GM12891 (cell line): Measurements from ENCODE around the gene SLC8A3.
A peak's percentile ranks its signal among the peaks of the same experiment; 100 is the strongest.

ENCODE experiments used
- DNase-seq: peaks from one replicate; pipeline ENCODE4 v3.0.0; 2011; ENCODE audit warnings: low spot score; ENCODE audit not compliant: insufficient read length
- FAIRE-seq: peaks from 2 replicates; lab custom pipeline; 2011; peaks lifted over from hg19 to GRCh38; lab: Jason Lieb, UNC
- PAX5 ChIP-seq: IDR thresholded peaks from 2 replicates; pipeline ENCODE4 v1.6.1; 2011; ENCODE audit warnings: low read length, moderate library complexity, mild to moderate bottlenecking; ENCODE audit not compliant: insufficient read depth, severe bottlenecking
- POLR2A ChIP-seq: IDR thresholded peaks from 2 replicates; pipeline ENCODE4 v1.6.1; 2011; ENCODE audit warnings: low read depth, low read length, control low read depth
- POLR2AphosphoS5 ChIP-seq: IDR thresholded peaks from 2 replicates; pipeline ENCODE4 v1.6.1; 2011; ENCODE audit warnings: low read depth, low read length, control low read depth
- POU2F2 ChIP-seq: IDR thresholded peaks from 2 replicates; pipeline ENCODE4 v1.6.1; 2011; ENCODE audit warnings: low read depth, mild to moderate bottlenecking, control low read depth, low read length, moderate library complexity
- SPI1 ChIP-seq: IDR thresholded peaks from 2 replicates; pipeline ENCODE4 v1.6.1; 2011; ENCODE audit warnings: low read depth, low read length, control low read depth
- TAF1 ChIP-seq: IDR thresholded peaks from 2 replicates; pipeline ENCODE4 v1.6.1; 2011; ENCODE audit warnings: low read depth, low read length, control low read depth

SLC8A3 gene

DNA sequence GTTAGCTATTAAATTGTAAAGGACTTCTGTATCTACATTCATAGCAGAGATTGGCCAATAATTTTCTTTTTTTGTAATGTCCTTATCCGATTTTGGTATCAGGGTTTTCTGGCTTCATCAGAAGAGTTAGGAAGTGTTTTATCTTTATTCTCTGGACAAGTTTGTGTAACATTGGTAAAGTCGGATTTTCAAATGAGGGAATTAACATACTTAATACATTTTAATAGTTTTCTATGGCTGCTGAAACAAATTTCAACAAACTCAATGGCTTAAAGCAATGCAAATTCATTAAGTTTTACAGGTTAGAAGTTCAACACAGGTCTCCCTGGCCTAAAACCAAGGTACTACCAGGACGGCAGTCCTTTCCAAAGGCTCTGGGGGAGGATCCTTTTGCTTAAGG lies 13.2 kb upstream of the SLC8A3 start:
- no peak for DNase-seq
- FAIRE-seq = no peak
- TF ChIP-seq PAX5 (no peak), POU2F2 (no peak), TAF1 (no peak), POLR2A (no peak), POLR2AphosphoS5 (no peak), SPI1 (no peak)

DNA sequence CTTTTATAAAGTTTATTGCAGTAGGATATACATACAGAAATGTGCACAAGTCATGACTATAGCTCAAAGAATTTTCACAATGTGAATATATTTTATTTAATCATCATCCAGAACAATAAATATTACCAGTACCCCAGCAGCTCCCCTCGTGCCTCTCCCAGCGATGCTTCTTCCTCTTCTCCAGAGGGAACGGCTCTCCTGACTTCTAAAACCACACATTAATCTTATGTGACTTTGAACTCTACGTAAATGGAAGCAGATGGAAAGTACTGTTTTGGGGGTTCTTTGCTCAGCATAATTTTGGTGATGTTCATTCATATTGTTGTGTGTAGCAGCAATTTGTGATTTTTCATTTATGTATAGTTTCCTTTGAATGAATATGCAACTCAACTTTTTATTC lies 4.6 kb upstream of the SLC8A3 start:
- FAIRE-seq = no peak
- TF ChIP-seq POU2F2 = no peak
- TF ChIP-seq POLR2A = no peak
- TF ChIP-seq PAX5 = no peak
- TF ChIP-seq SPI1 = no peak
- TF ChIP-seq POLR2AphosphoS5 = no peak
- no peak for TF ChIP-seq TAF1
- DNase-seq = no peak

DNA sequence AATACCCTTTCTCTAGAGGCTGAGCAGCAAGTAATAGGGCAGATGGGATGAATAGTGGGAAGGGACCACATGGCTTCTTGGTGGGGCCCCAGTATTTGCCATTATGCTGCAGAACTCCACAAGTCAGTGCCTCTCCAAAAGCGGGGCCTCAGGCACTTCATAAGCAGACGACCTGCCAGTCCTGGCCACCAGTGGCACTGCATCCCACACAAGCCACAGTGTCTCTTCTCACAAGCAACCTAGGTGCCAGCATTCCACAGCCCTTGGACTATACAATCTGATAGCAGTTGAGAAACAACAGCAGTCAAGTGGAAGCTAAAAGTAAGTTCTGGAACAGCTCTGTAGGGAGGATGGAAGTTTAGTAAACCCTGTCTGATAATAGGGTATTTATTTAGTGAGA lies 4.2 kb upstream of the SLC8A3 start:
- TF ChIP-seq POLR2A (no peak), SPI1 (no peak), POU2F2 (no peak), POLR2AphosphoS5 (no peak), TAF1 (no peak)
- no peak for DNase-seq
- no peak for FAIRE-seq

DNA sequence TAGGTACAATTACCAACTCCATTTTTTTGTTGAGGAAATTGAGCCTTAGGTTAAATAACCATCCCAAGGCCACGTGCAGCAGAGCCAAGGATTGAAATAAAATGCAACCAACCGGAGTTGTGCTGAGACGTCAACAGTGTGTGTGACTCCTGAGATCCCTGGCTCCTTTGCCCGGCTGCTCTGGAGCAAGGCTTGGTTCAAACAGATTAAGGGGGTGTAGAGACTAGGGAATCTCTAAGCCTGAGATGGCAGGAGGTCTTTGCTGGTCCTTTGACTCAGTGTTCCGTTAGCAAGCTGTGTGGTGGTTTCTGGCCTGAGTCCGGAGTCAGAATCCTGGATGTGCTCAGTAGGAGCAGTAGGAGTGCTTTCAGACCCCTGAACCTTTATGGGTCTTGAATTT lies 1.4 kb upstream of the SLC8A3 start:
- FAIRE-seq = peak; percentile 54

DNA sequence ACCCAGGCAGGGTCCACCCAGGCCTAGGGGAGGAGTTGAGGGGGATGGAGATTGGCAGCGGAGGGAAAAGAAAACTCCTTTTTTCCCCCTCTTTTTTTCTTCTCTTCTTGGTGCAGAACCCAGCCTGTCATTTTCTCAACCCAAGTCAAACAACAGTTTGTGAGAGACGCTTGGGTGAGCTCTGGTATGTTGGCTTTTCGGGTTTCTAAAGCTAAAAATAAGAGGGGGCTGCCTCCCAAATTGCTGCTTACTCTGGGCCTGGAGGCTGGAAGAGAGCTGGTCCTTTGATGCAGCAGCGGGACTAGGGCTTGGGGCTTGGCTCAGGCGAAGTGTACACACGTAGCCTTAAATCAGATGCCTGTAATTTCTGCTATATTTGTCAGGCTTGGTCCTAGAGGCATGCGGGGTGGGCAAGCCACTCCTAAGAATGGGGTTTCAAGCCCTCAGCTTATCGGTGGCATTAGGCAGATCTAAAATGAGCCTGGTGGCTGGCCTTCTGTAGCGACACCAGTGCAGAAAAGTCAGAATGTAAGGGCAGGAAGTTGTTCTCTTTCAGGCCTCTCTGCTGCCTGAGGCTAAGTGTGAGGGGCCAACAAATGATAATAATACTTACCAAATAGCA lies 816 bp upstream of the SLC8A3 start:
- no peak for TF ChIP-seq PAX5
- DNase-seq (peak; percentile 25), FAIRE-seq (peak; percentile 76)

More for the DNA sequence above, 1.4 kb upstream of the SLC8A3 start:
- no peak for DNase-seq
- TF ChIP-seq PAX5 = no peak
- no peak for TF ChIP-seq POLR2AphosphoS5
- TF ChIP-seq POU2F2 = no peak
- TF ChIP-seq TAF1 = no peak
- no peak for TF ChIP-seq SPI1
- no peak for TF ChIP-seq POLR2A

DNA sequence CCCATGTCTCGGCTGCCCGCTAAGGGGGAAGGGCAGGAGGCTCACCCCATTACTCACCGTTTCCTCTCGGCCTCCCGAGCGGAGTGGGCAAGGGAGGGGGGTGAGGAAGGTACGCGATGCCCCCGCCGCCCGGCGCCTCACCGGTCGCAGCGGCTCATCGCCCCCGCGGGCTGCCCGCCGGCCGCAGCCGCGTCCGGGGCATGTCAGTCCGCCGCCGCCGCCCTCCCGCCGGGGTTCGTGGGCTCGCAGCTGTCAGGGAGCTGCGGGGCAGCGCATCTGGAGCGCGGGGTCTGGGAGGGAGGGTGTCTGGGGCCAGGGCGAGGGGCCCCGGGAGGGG lies 461 bp downstream of the SLC8A3 start:
- TF ChIP-seq TAF1 = no peak
- TF ChIP-seq POLR2AphosphoS5 = no peak
- no peak for TF ChIP-seq POLR2A
- no peak for TF ChIP-seq PAX5
- TF ChIP-seq POU2F2 = no peak
- no peak for TF ChIP-seq SPI1
- FAIRE-seq (no peak), DNase-seq (peak; percentile 43)

DNA sequence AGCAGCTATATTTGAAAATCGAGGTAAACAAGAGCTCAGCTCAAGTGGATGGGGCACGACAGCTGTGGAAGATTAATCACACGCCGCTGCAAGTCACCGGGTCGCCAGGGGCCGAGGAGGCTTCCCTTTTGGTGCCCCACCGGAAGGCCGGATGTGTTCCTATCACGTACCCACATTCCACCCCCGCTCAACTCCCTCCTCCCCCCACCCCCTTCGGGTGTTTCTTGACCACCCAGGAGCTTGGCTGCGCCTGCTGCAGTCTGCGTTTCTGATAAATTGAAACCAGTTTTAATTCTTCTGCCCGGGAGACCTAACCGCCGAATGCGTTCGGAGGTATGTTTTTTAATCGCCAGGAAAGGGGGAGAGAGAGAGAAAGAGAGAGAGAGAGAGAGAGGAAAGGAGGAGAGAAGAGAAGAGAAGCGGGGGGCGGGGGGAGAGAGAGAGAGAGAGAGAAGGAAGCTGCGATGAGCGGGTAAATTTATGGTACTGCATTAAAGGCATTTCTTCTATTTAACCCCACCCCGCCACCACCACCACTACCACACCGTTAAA lies 1.8 kb downstream of the SLC8A3 start:
- TF ChIP-seq POLR2AphosphoS5 (no peak), POU2F2 (peak; percentile 27; the same call in 1 of the 2 replicates)
- no peak for DNase-seq
- FAIRE-seq = peak; percentile 83

DNA sequence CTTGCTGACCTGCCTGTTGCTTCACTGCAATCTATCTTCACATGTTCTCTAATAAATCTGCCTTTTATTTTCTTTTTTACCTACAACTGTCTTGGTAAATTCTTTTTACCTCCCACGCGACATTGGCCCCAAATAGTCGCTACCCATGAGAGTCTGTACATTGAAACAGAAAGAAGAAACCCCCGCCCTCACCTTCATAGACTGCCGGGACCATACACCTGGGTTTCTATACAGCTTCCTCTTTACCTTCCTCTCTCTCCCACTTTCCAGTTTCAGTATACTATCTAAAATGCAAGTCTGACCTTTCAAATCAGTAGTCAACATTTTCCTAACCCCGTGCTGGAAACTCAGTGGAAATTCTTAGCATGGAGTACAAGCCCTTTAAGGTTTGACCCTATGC lies 4.8 kb downstream of the SLC8A3 start:
- peak; percentile 55 for FAIRE-seq
- TF ChIP-seq POLR2AphosphoS5 (no peak), SPI1 (peak; percentile 59; the same call in 1 of the 2 replicates)

DNA sequence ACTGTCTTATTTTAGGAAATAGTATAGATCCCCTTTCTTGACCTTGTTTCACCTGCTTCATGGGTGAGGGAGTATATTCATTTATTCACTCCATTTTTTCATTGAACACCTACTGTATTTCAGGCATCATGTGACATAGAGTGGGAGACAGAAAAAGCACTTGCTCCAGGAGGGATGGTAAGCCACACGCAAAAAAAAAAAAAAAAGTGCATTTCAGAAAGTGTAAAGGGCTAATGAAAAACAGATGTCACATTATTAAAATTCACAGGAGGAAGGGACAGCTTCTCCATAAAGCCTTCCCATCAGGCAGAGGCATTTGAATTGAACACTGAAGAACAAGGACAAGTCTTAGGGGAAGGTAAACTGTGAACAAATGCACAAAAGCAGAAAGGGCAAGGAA lies 7.5 kb downstream of the SLC8A3 start:
- no peak for TF ChIP-seq POU2F2
- no peak for TF ChIP-seq PAX5
- no peak for DNase-seq
- peak; percentile 72 for FAIRE-seq

More for the DNA sequence above, 4.8 kb downstream of the SLC8A3 start:
- DNase-seq = peak; percentile 23

DNA sequence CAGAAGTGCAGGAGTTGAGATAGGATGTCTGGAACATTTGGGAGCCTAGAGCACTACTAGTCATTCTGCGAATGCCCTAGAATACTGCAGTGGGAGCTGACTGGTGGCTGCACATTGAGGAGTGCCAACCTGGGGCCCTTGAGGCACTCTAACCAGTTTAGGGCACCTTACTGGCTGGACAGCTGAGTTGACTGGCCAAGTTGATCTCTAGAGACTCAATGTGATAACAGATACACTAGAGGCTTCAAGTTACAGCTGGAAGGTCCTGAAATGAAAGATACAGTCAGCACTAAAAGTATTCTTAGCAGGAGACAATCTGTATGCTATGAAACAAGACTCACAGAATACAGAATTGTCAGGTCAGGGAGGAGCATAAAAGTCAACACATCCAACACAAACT lies 8.0 kb downstream of the SLC8A3 start:
- DNase-seq = no peak
- no peak for TF ChIP-seq POLR2A
- no peak for TF ChIP-seq POU2F2
- TF ChIP-seq POLR2AphosphoS5 = no peak
- no peak for TF ChIP-seq PAX5
- no peak for TF ChIP-seq SPI1
- TF ChIP-seq TAF1 = no peak
- FAIRE-seq = no peak

DNA sequence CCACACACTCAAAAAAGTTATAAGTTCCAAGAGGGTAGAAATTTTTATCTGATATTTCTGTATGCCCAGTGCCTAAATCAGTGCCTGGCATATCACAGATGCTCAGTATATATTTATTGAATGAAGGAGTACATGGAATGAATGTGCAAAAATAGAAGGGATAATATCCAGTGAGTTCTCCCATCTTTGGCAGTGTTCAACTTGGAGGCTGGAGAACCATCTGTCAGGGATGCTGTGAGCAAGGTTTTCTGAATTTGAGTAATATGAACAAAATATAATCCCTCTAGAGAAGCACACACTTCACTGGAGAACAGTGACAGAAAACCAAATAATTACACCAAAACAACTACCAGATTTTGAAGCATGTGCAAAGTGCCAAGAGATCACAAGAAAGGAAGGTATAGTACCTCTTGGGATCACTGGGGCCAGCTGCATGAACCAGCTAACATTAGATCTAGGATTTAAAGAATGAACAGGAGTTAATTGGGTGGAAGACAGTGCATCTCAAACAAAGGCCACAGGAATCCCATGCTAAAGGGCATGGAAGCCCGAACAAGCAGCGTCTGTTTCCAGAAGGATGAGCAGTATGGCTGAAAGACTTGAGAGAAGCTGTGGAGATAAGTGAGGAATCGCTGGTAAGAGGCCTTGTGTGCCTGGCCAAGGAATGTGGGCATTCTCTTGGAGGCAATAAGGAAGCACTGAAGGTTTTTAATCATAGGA lies 11.5 kb downstream of the SLC8A3 start:
- FAIRE-seq = peak; percentile 9
- DNase-seq = no peak
- no peak for TF ChIP-seq SPI1
